ENCODE measurements around the gene U2AF1L4.

GRCh38 chr19:35760711-35761349 lies 15.6 kb upstream of the U2AF1L4 start:
- TF ChIP-seq CTCF (IDR thresholded peaks at IDR 0.05) (no peak), POLR2A (IDR thresholded peaks at IDR 0.05) (no peak)

Measured in body of pancreas (tissue), 4 donors.